ENCODE data around the gene PHF1.
A peak's percentile ranks its signal among the peaks of the same experiment; 100 is the strongest.
"Not testable (repeated sequence)": the region's sequence is repeated elsewhere in the genome, so short reads cannot be mapped to it uniquely, and the experiment has no call there.

PHF1 gene

GRCh38 chr6:33391922-33392594, 18.8 kb upstream of the PHF1 start:
- DNase-seq (ENCODE audit: low read depth): no peak

- no peak for DNase-seq (ENCODE audit: low read depth)
Observed at GRCh38 chr6:33392595-33392948, 18.2 kb upstream of the PHF1 start.

GRCh38 chr6:33392979-33393378, 17.8 kb upstream of the PHF1 start:
- DNase-seq (ENCODE audit: low read depth): no peak

GRCh38 chr6:33397541-33397940, 13.3 kb upstream of the PHF1 start:
- DNase-seq (ENCODE audit: low read depth): no peak

- DNase-seq (ENCODE audit: low read depth): not testable (repeated sequence)
Observed at GRCh38 chr6:33398601-33399000, 12.2 kb upstream of the PHF1 start.

GRCh38 chr6:33399881-33400280, 10.9 kb upstream of the PHF1 start:
- DNase-seq (ENCODE audit: low read depth): not testable (repeated sequence)

- no peak for DNase-seq (ENCODE audit: low read depth)
Observed at GRCh38 chr6:33404884-33405283, 5.9 kb upstream of the PHF1 start.

- no peak for DNase-seq (ENCODE audit: low read depth)
Observed at GRCh38 chr6:33405386-33405940, 5.4 kb upstream of the PHF1 start.

- no peak for DNase-seq (ENCODE audit: low read depth)
Observed at GRCh38 chr6:33406126-33406525, 4.7 kb upstream of the PHF1 start.

- no peak for DNase-seq (ENCODE audit: low read depth)
Observed at GRCh38 chr6:33407132-33407718, 3.6 kb upstream of the PHF1 start.

- peak; percentile 99 for DNase-seq (ENCODE audit: low read depth)
Observed at GRCh38 chr6:33410050-33410710, 634 bp upstream of the PHF1 start.

- no peak for DNase-seq (ENCODE audit: low read depth)
Observed at GRCh38 chr6:33411632-33412005, 805 bp downstream of the PHF1 start.

- DNase-seq (ENCODE audit: low read depth): no peak
Observed at GRCh38 chr6:33412140-33413009, 1.6 kb downstream of the PHF1 start.

- no peak for DNase-seq (ENCODE audit: low read depth)
Observed at GRCh38 chr6:33413241-33414120, 2.7 kb downstream of the PHF1 start.

GRCh38 chr6:33414592-33415271, 3.9 kb downstream of the PHF1 start:
- no peak for DNase-seq (ENCODE audit: low read depth)

- no peak for DNase-seq (ENCODE audit: low read depth)
Observed at GRCh38 chr6:33415831-33416230, 5.0 kb downstream of the PHF1 start.

- DNase-seq (ENCODE audit: low read depth): no peak
Observed at GRCh38 chr6:33416386-33417127, 5.7 kb downstream of the PHF1 start.

- DNase-seq (ENCODE audit: low read depth): no peak
Observed at GRCh38 chr6:33417128-33417902, 6.5 kb downstream of the PHF1 start.
